Measurements from ENCODE around the gene ADAM22.

The ADAM22 gene

DNA sequence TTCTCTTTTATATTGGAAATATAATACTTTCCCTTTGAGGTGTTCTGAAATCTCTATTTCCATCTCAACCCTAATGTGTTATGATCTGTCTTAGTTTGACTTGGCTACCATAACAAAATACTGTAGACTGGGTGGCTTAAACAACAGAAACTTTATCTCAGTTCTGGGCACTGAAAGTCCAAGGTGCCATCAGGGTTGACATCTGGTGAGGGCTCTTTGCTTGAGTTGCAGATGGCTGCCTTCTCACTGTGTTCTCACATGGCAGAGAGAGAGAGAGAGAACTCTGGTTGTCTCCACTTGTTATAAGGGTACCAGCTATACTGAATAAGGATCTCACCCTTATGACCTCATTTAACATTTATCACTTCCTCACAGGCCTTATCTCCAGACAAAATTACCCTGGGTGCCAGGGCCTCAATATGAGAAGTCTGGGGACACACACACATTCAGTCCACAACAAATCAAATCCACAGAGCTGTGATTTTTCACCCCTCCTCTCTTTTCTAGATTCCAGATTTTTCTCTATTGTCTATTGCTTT, 181.3 kb downstream of the ADAM22 start:
- no peaks in the 10 kb centered on the region for H3K36me3 ChIP-seq (replicated peaks; ENCODE audit: insufficient read depth, low read length)
- no peak overlapping the region for H3K9ac ChIP-seq (ENCODE audit: low read length)
- no peaks in the 10 kb centered on the region for H3K4me1 ChIP-seq (ENCODE audit: low read length)
- H3K4me2 ChIP-seq (ENCODE audit: low read depth, low read length): no peak overlapping the region
- no peak overlapping the region for H2AFZ ChIP-seq (ENCODE audit: low read length)
- no peaks in the 10 kb centered on the region for H3K9me3 ChIP-seq (replicated peaks; ENCODE audit: insufficient read depth, low read length)
- no peak overlapping the region for H3K27ac ChIP-seq (ENCODE audit: low read length)
- no peaks in the 10 kb centered on the region for H4K20me1 ChIP-seq (ENCODE audit: insufficient read depth, low read length)
- no peaks in the 10 kb centered on the region for H3K9me2 ChIP-seq (replicated peaks; ENCODE audit: insufficient read depth, low read length)
- no peak for DNase-seq
- H3K4me3 ChIP-seq (ENCODE audit: low read length): no peak overlapping the region
- H3F3A ChIP-seq (ENCODE audit: insufficient read depth, low read length): no peaks in the 10 kb centered on the region
- no peak for TF ChIP-seq EZH2 (optimal IDR thresholded peaks at IDR 0.05; ENCODE audit: low read depth, low read length)
- no peak for TF ChIP-seq EZH2phosphoT487 (IDR thresholded peaks at IDR 0.05; ENCODE audit: low read length)
- no peak for TF ChIP-seq CTCF (IDR thresholded peaks at IDR 0.05; ENCODE audit: low read length)
- no peaks in the 10 kb centered on the region for H3K27me3 ChIP-seq (replicated peaks; ENCODE audit: insufficient read depth, low read length)
- H3K79me2 ChIP-seq (ENCODE audit: low read length): no peaks in the 10 kb centered on the region

- no peaks in the 10 kb centered on the region for H4K20me1 ChIP-seq (ENCODE audit: insufficient read depth, low read length)
- H3K36me3 ChIP-seq (replicated peaks; ENCODE audit: insufficient read depth, low read length): no peaks in the 10 kb centered on the region
- H3K4me1 ChIP-seq (ENCODE audit: low read length): no peaks in the 10 kb centered on the region
- no peak for DNase-seq
- no peak overlapping the region for H3K4me3 ChIP-seq (ENCODE audit: low read length)
- TF ChIP-seq EZH2phosphoT487 (IDR thresholded peaks at IDR 0.05; ENCODE audit: low read length) (no peak), EZH2 (optimal IDR thresholded peaks at IDR 0.05; ENCODE audit: low read depth, low read length) (no peak)
- no peaks in the 10 kb centered on the region for H3K27me3 ChIP-seq (replicated peaks; ENCODE audit: insufficient read depth, low read length)
- no peaks in the 10 kb centered on the region for H3K9me2 ChIP-seq (replicated peaks; ENCODE audit: insufficient read depth, low read length)
- no peaks in the 10 kb centered on the region for H3K79me2 ChIP-seq (ENCODE audit: low read length)
- H3K9me3 ChIP-seq (replicated peaks; ENCODE audit: insufficient read depth, low read length): no peaks in the 10 kb centered on the region
- H3K27ac ChIP-seq (ENCODE audit: low read length): no peak overlapping the region
- no peaks in the 10 kb centered on the region for H3F3A ChIP-seq (ENCODE audit: insufficient read depth, low read length)
- no peak overlapping the region for H2AFZ ChIP-seq (ENCODE audit: low read length)
- H3K9ac ChIP-seq (ENCODE audit: low read length): no peak overlapping the region
- H3K4me2 ChIP-seq (ENCODE audit: low read depth, low read length): no peak overlapping the region
Observed at GRCh38 chr7:88115816-88116215, 181.8 kb downstream of the ADAM22 start.

GRCh38 chr7:88116235-88116795, 182.3 kb downstream of the ADAM22 start:
- Histone ChIP-seq H3K4me1 (ENCODE audit: low read length) (no peaks in the 10 kb centered on the region), H4K20me1 (ENCODE audit: insufficient read depth, low read length) (no peaks in the 10 kb centered on the region), H3K4me3 (ENCODE audit: low read length) (no peak overlapping the region), H3K9ac (ENCODE audit: low read length) (no peak overlapping the region), H3K79me2 (ENCODE audit: low read length) (no peaks in the 10 kb centered on the region), H3K27me3 (replicated peaks; ENCODE audit: insufficient read depth, low read length) (no peaks in the 10 kb centered on the region), H3K4me2 (ENCODE audit: low read depth, low read length) (no peak overlapping the region), H3K36me3 (replicated peaks; ENCODE audit: insufficient read depth, low read length) (no peaks in the 10 kb centered on the region), H3K9me3 (replicated peaks; ENCODE audit: insufficient read depth, low read length) (no peaks in the 10 kb centered on the region), H3K27ac (ENCODE audit: low read length) (no peak overlapping the region), H2AFZ (ENCODE audit: low read length) (no peak overlapping the region), H3K9me2 (replicated peaks; ENCODE audit: insufficient read depth, low read length) (no peaks in the 10 kb centered on the region), H3F3A (ENCODE audit: insufficient read depth, low read length) (no peaks in the 10 kb centered on the region)
- TF ChIP-seq CTCF (IDR thresholded peaks at IDR 0.05; ENCODE audit: low read length): no peak
- TF ChIP-seq EZH2phosphoT487 (IDR thresholded peaks at IDR 0.05; ENCODE audit: low read length): no peak
- TF ChIP-seq EZH2 (optimal IDR thresholded peaks at IDR 0.05; ENCODE audit: low read depth, low read length): no peak
- no peak for DNase-seq

GRCh38 chr7:88117325-88117724, 183.3 kb downstream of the ADAM22 start:
- H2AFZ ChIP-seq (ENCODE audit: low read length): no peak overlapping the region
- no peak overlapping the region for H3K4me2 ChIP-seq (ENCODE audit: low read depth, low read length)
- no peak overlapping the region for H3K27ac ChIP-seq (ENCODE audit: low read length)
- H3F3A ChIP-seq (ENCODE audit: insufficient read depth, low read length): no peaks in the 10 kb centered on the region
- no peak overlapping the region for H3K9ac ChIP-seq (ENCODE audit: low read length)
- DNase-seq: no peak
- no peaks in the 10 kb centered on the region for H3K27me3 ChIP-seq (replicated peaks; ENCODE audit: insufficient read depth, low read length)
- no peaks in the 10 kb centered on the region for H4K20me1 ChIP-seq (ENCODE audit: insufficient read depth, low read length)
- H3K4me1 ChIP-seq (ENCODE audit: low read length): no peaks in the 10 kb centered on the region
- no peaks in the 10 kb centered on the region for H3K79me2 ChIP-seq (ENCODE audit: low read length)
- H3K9me2 ChIP-seq (replicated peaks; ENCODE audit: insufficient read depth, low read length): no peaks in the 10 kb centered on the region
- no peaks in the 10 kb centered on the region for H3K36me3 ChIP-seq (replicated peaks; ENCODE audit: insufficient read depth, low read length)
- no peak overlapping the region for H3K4me3 ChIP-seq (ENCODE audit: low read length)
- TF ChIP-seq EZH2phosphoT487 (IDR thresholded peaks at IDR 0.05; ENCODE audit: low read length): no peak
- TF ChIP-seq CTCF (IDR thresholded peaks at IDR 0.05; ENCODE audit: low read length): no peak
- TF ChIP-seq EZH2 (optimal IDR thresholded peaks at IDR 0.05; ENCODE audit: low read depth, low read length): no peak
- H3K9me3 ChIP-seq (replicated peaks; ENCODE audit: insufficient read depth, low read length): no peaks in the 10 kb centered on the region
